ENCODE measurements around the gene MPRIP.

DNA sequence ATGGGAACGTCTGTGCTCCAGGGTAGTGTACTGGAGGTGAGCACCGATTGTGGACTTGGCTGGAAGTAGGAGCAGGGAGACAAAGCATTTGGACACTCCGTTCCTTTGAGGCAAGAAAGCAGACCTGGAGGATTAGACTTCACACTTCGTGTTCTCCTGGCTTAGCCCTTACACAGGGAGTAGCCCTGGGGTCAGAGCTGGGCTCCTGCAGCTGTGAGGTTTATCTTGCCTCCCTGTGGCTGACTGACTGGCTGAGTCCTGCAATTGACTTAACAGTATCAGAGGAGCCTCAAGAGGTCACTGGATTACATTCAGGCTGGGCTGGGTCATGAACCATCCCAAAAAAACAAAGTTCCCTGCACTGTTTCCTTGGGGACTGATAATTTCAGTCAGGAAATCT, 37.1 kb downstream of the MPRIP start:
- TF ChIP-seq POLR2A (IDR thresholded peaks at IDR 0.05) (no peak), CTCF (IDR thresholded peaks at IDR 0.05) (no peak)
